HG02763 (cell line): ENCODE data around the gene TCP11.

ENCODE experiments used
- ATAC-seq: cut with Tn5 transposase; IDR thresholded peaks from one replicate; pipeline ENCODE4 v1.9.1; 2021; ENCODE audit warnings: mild to moderate bottlenecking, moderate library complexity; ENCODE audit not compliant: unreplicated experiment

TCP11 gene

GRCh38 chr6:35173427-35174087 is 32.4 kb upstream of the TCP11 start:
- no peak for ATAC-seq

GRCh38 chr6:35173044-35173426 is 31.9 kb upstream of the TCP11 start:
- ATAC-seq: no peak

GRCh38 chr6:35170891-35171290 is 29.8 kb upstream of the TCP11 start:
- ATAC-seq: no peak

- no peak for ATAC-seq
Observed at GRCh38 chr6:35170166-35170565, 29.0 kb upstream of the TCP11 start.

- ATAC-seq: no peak
Observed at GRCh38 chr6:35168461-35168861, 27.3 kb upstream of the TCP11 start.

GRCh38 chr6:35167505-35167904 is 26.4 kb upstream of the TCP11 start:
- no peak for ATAC-seq

- no peak for ATAC-seq
Observed at GRCh38 chr6:35166520-35166919, 25.4 kb upstream of the TCP11 start.

- no peak for ATAC-seq
Observed at GRCh38 chr6:35166116-35166515, 25.0 kb upstream of the TCP11 start.

GRCh38 chr6:35165630-35166071 is 24.5 kb upstream of the TCP11 start:
- ATAC-seq: no peak

GRCh38 chr6:35164868-35165267 is 23.7 kb upstream of the TCP11 start:
- ATAC-seq: no peak

- no peak for ATAC-seq
Observed at GRCh38 chr6:35164277-35164676, 23.1 kb upstream of the TCP11 start.

GRCh38 chr6:35163836-35164235 is 22.7 kb upstream of the TCP11 start:
- no peak for ATAC-seq

GRCh38 chr6:35161776-35162607 is 20.9 kb upstream of the TCP11 start:
- no peak for ATAC-seq

- no peak for ATAC-seq
Observed at GRCh38 chr6:35161266-35161665, 20.1 kb upstream of the TCP11 start.

- ATAC-seq: no peak
Observed at GRCh38 chr6:35160642-35161041, 19.5 kb upstream of the TCP11 start.

- no peak for ATAC-seq
Observed at GRCh38 chr6:35158520-35158919, 17.4 kb upstream of the TCP11 start.

GRCh38 chr6:35154947-35155346 is 13.8 kb upstream of the TCP11 start:
- no peak for ATAC-seq

- no peak for ATAC-seq
Observed at GRCh38 chr6:35154262-35154661, 13.1 kb upstream of the TCP11 start.

GRCh38 chr6:35152067-35152707 is 11.0 kb upstream of the TCP11 start:
- ATAC-seq: no peak

- ATAC-seq: no peak
Observed at GRCh38 chr6:35151466-35151865, 10.3 kb upstream of the TCP11 start.

- ATAC-seq: no peak
Observed at GRCh38 chr6:35149891-35150566, 8.9 kb upstream of the TCP11 start.
